GM12872 (cell line): Measurements from ENCODE around the gene TNNC1.

Experiments
- CTCF ChIP-seq: IDR thresholded peaks from 3 replicates; pipeline ENCODE4 v1.5.1; 2011; ENCODE audit warnings: low read depth, mild to moderate bottlenecking, low read length, moderate library complexity; ENCODE audit not compliant: insufficient read depth

TNNC1 gene

GRCh38 chr3:52461874-52462273 lies 8.0 kb upstream of the TNNC1 start:
- no peak for TF ChIP-seq CTCF

- TF ChIP-seq CTCF: no peak
These were observed 5.1 kb upstream of the TNNC1 start for GRCh38 chr3:52458770-52459545.

GRCh38 chr3:52458031-52458760 lies 4.4 kb upstream of the TNNC1 start:
- TF ChIP-seq CTCF: no peak

- TF ChIP-seq CTCF: no peak
These were observed 3.0 kb upstream of the TNNC1 start for GRCh38 chr3:52456800-52457183.

- no peak for TF ChIP-seq CTCF
These were observed 2.4 kb upstream of the TNNC1 start for GRCh38 chr3:52456169-52456799.

- TF ChIP-seq CTCF: no peak
These were observed 1.7 kb upstream of the TNNC1 start, which contains the start of gene NISCH for GRCh38 chr3:52455283-52456168. NISCH (plus strand) TSS chr3:52455604; CDS start chr3:52455642, 38 bp downstream.

- TF ChIP-seq CTCF: no peak
These were observed 1.1 kb upstream of the TNNC1 start for GRCh38 chr3:52454938-52455282.
